HG03097 (cell line): Measurements from ENCODE around the gene CIITA.

Source experiments
- ATAC-seq: cut with Tn5 transposase; IDR thresholded peaks from one replicate; pipeline ENCODE4 v1.9.1; 2021; ENCODE audit not compliant: unreplicated experiment, low FRiP score

CIITA gene

DNA sequence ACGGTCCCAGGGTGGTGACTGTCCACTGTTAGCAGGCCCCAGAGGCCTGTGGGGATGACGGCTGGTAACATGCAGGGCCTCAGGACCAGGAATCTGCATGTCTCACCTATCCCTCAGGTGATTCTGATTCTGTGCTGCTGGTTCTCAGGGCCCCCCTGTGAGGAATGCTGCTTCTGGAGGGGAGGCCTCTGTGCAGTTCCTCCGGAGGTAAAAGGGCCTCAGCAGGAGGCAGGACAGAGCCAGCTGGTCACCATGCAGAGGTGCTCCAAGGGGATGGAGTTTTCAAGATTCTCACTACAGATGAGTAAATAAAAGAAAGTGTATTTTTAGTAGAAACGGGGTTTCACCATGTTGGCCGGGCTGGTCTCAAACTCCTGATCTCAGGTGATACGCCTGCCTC lies 101.1 kb downstream of the CIITA start:
- ATAC-seq: no peak

DNA sequence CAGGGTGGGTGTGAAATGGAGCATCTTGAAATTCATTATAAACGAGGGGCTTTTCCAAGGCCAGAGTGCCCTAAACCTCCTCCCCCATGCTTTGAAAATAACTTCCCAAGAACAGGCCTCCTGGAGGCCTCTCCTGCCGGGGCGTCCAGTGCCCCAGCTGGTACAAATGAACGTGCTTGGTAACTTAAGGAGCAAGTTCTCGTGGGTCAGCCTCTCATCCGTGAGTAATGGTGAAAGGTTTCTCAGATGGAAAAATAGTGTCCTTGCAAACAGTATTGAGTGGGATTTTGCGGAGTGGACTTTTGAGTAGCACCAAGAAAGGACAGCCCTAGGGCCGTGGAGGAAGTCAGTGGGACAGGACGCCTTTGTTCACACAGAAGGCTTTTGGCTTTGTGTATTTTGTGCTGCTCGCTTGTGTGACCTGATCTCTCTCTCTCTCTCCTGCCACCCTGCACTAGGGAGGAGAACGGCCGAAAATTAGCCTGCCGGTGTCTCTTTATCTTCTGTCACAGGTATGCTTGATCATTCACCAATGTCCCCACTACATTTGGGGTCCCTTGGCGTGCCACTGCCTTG lies 102.0 kb downstream of the CIITA start:
- ATAC-seq: no peak

DNA sequence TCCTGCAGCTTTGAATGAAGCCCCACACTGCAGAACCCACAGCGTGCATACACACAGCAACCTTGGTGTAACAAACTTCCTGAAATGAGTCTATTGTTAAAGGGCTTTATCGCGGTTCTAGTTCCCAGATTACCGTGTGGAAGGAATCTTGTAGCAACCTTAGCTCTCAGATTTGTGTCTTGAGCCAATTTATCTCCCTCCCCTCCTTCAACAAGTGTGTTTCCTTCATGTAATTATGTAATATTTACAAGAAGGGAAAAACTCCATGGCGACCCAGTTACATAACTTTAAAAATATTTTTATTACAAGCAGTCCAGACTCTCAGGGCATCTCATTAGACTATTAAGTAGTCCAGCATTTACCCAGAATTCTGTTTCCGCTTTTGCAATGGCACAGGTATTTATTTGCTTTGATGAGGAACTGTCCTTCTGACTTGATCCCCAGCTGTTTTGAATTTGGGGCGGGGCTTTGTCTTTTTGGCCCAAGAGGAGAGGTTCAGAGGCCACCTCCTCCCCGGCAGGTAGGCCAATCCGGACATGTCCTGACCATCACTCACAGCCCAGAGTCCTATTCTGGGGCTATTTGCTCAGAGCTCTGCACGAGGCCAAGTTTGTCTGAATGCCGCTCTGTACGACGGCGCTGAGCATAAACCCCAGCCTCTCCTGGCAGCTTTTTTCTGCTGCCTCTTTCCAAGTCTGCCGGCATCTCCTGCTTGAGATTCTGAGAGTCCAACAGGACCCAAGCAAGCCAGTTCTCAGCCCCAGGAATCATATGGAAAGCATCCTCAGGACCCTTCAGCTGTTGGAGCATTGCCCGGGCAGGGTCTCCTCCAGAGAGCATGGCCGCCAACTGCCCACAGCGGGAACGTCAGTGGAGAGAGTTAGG lies 103.0 kb downstream of the CIITA start:
- no peak for ATAC-seq

DNA sequence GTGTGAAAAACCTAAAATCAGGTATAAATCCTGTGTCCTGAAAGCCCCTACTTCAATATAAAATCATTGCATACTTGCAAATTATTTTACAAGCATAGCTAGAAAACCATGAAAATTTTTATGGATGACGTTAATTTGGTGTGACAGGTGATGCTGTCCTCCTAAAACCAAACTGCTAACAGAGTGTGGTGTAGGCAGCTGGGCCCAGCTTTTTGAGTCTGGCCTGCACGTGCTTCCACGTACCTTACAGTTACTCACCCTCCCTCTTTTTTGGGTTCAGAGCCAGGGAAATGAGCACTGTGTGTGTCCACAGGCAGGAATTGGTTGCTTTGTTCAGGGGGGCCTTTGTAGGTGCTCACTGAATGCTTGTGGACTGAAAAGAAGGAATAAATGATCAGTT lies 103.8 kb downstream of the CIITA start:
- no peak for ATAC-seq

DNA sequence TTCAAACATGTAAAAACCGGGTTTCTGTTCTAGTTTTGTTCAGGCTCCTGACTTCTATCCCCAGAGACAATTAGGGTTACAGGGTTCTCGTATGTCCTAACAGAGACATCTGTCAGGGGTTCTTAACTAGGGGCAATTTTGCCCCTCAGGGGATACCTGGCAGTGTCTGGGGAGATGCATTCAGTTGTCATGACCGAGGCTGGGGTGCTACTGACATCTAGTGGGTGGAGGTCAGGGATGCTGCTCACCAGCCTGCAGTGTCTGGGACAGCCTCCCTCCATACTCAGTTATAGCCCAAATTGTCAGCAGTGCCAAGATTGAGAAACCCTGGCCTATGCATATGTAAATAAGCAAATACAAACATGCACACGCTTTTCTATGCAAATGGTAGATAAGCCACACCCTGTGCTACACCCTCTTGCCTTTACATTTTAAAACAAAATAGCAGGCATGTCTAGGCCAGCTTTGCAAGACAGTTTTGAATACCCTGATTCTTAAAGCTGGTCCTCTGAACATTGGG lies 104.8 kb downstream of the CIITA start:
- peak; percentile 47 for ATAC-seq

DNA sequence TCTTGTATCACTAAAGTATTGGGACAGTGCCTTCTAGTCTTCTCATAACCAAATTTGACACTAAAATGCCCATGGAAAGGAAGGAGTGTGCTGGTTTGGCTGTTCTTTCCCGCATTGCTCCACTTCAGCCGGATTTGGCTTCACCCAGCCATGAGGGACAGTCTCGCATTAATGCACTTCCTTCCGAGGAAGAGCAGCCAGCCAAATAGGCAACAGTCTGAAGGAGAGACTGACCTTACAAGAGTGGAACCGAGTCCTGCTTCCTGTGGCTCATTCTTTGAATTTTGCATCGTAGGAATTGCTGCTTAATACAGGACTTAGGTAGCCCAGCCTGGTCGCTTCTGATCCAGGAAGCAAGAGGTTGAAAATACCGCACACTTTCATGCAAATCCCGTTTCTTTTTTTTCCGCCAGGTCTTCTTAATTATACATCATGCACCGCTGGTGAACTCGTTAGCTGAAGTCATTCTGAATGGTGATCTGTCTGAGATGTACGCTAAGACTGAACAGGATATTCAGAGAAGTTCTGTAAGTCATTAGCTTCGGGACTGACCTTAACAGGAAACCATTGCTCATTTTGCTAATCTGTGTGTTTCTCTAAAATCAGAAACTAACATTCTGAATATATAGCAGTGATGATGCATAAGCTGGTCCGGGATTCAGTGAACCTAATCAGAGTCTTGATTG lies 105.6 kb downstream of the CIITA start:
- peak; percentile 40 for ATAC-seq

DNA sequence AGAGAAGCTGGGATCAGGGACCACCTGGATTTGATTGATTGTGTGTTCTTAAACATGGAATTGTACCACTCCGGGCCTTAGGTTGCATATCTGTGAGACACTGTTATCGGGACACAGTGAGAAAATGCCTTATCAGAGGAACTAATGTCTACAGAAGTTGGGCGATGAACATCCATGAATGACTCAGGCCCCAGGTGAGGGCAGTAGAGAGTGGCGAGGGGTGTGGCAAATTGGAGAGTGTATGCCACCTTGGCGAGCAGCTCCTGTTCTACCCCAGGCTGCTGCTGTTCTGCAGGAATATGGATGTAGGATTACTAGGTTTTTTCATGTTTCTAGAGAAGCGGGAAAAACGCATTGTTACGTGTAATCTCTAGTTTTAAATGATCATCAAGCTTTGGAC lies 106.2 kb downstream of the CIITA start:
- peak; percentile 30 for ATAC-seq

DNA sequence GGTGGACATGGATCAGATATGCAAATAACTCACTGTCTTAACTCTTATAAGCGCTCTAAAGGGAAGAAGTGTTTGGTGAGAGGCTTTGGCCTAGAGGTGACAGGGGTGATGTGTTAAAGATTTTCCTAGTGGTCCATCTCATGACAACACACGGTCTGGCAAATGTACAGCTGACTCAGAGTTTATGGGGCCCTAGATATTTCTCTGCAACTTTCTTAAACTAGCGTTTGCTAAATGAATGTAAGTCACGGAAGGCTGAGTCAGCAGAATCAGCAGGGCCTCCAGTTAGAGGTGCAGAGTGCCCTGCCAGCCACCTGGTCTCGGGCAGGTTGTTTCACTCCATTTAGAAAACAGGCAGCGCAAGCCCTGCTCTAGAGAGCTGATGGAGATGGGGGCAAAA lies 107.5 kb downstream of the CIITA start:
- no peak for ATAC-seq
